ENCODE results near the gene MSANTD7.

GRCh38 chr10:14822879-14823755 is 15.0 kb upstream of the MSANTD7 start:
- TF ChIP-seq CTCF (IDR thresholded peaks at IDR 0.05; ENCODE audit: borderline replicate concordance, extremely low read depth, low read length, poor library complexity, severe bottlenecking), result peak; percentile 44
- TF ChIP-seq EZH2 (IDR thresholded peaks at IDR 0.05; ENCODE audit: borderline replicate concordance, low read depth, low read length, severe bottlenecking), result no peak
